ENCODE results near the gene KCNN4. TPM values are rescaled to one million over a fixed set of nuclear protein-coding genes. Genes with fewer than 3 reads are reported as not detected.

Gene KCNN4
- total and polyA plus RNA-seq, 11 donors, result 0.15 to 3.7 (median 0.63) TPM

- Histone ChIP-seq H3K4me1 (no peaks in the 10 kb centered on the region), H3K27ac (no peak overlapping the region), H3K9me3 (no peaks in the 10 kb centered on the region), H3K27me3 (no peaks in the 10 kb centered on the region), H3K4me3 (no peak overlapping the region), H3K36me3 (no peaks in the 10 kb centered on the region)
- TF ChIP-seq, protein P1, sequence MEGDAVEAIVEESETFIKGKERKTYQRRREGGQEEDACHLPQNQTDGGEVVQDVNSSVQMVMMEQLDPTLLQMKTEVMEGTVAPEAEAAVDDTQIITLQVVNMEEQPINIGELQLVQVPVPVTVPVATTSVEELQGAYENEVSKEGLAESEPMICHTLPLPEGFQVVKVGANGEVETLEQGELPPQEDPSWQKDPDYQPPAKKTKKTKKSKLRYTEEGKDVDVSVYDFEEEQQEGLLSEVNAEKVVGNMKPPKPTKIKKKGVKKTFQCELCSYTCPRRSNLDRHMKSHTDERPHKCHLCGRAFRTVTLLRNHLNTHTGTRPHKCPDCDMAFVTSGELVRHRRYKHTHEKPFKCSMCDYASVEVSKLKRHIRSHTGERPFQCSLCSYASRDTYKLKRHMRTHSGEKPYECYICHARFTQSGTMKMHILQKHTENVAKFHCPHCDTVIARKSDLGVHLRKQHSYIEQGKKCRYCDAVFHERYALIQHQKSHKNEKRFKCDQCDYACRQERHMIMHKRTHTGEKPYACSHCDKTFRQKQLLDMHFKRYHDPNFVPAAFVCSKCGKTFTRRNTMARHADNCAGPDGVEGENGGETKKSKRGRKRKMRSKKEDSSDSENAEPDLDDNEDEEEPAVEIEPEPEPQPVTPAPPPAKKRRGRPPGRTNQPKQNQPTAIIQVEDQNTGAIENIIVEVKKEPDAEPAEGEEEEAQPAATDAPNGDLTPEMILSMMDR (IDR thresholded peaks at IDR 0.05), result no peak
- no peak for TF ChIP-seq POLR2A (IDR thresholded peaks at IDR 0.05)
- no peak for DNase-seq
- WGBS, 4 donors, result 91 to 94% (median 92%) methylated on average over 28 to 60 of the region's 60 CpGs
- ATAC-seq, result peak in 1 of 4 donors; percentile 38
- intact Hi-C loops (cut with DNase I), result no loop called here
Measured at GRCh38 chr19:43718627-43719377, 62.0 kb downstream of the KCNN4 start.

Other genes starting within 250 kb of the KCNN4 start
- gene ZNF575, start 247.8 kb downstream of the KCNN4 start, total RNA-seq, result 1 to 10 TPM in 5 of 9 donors, under 1 TPM in 2, not detected in 2; 0.58 to 1.9 (median 1.3) TPM
- under 1 TPM; 0.38 to 0.65 TPM for gene ZNF575, start 247.8 kb downstream of the KCNN4 start, polyA plus RNA-seq
- 10 to 100 TPM; 11.2 to 21.3 (median 16.6) TPM for gene XRCC1, start 205.4 kb downstream of the KCNN4 start, total RNA-seq
- gene XRCC1, start 205.4 kb downstream of the KCNN4 start, polyA plus RNA-seq, result 10 to 100 TPM; 11.3 to 19.3 TPM
- gene PINLYP, start 205.2 kb downstream of the KCNN4 start, total RNA-seq, result 1 to 10 TPM in 5 of 9 donors, under 1 TPM in 3, not detected in 1; 0.76 to 4.3 (median 1.1) TPM
- 1 to 10 TPM; 3.0 to 4.0 TPM for gene PINLYP, start 205.2 kb downstream of the KCNN4 start, polyA plus RNA-seq
- gene IRGQ, start 184.8 kb downstream of the KCNN4 start, total RNA-seq, result 10 to 100 TPM; 21.1 to 36.1 (median 24.9) TPM
- 10 to 100 TPM in 1 of 2 donors, 1 to 10 TPM in 1; 7.4 to 11.9 TPM for gene IRGQ, start 184.8 kb downstream of the KCNN4 start, polyA plus RNA-seq
- 10 to 100 TPM in 7 of 9 donors, 1 to 10 TPM in 2; 9.0 to 17.6 (median 11.8) TPM for gene ZNF576, start 184.4 kb downstream of the KCNN4 start, total RNA-seq
- gene ZNF576, start 184.4 kb downstream of the KCNN4 start, polyA plus RNA-seq, result 10 to 100 TPM in 1 of 2 donors, 1 to 10 TPM in 1; 8.9 to 22.4 TPM
- gene SRRM5, start 168.9 kb downstream of the KCNN4 start, total RNA-seq, result under 1 TPM in 7 of 9 donors, not detected in 2; 0.07 to 0.35 (median 0.16) TPM
- under 1 TPM; 0.15 to 0.80 TPM for gene SRRM5, start 168.9 kb downstream of the KCNN4 start, polyA plus RNA-seq
- gene ZNF428, start 161.3 kb downstream of the KCNN4 start, total RNA-seq, result 10 to 100 TPM; 25.1 to 40.4 (median 31.3) TPM
- gene ZNF428, start 161.3 kb downstream of the KCNN4 start, polyA plus RNA-seq, result 10 to 100 TPM; 29.5 to 64.5 TPM
- gene CADM4, start 141.1 kb downstream of the KCNN4 start, total RNA-seq, result 10 to 100 TPM in 2 of 9 donors, 1 to 10 TPM in 7; 4.6 to 13.2 (median 7.8) TPM
- gene CADM4, start 141.1 kb downstream of the KCNN4 start, polyA plus RNA-seq, result 10 to 100 TPM; 10.7 to 12.2 TPM
- 10 to 100 TPM in 2 of 9 donors, 1 to 10 TPM in 7; 2.3 to 44.1 (median 4.7) TPM for gene PLAUR, start 110.8 kb downstream of the KCNN4 start, total RNA-seq
- 10 to 100 TPM in 1 of 2 donors, 1 to 10 TPM in 1; 4.0 to 17.8 TPM for gene PLAUR, start 110.8 kb downstream of the KCNN4 start, polyA plus RNA-seq
- not detected for gene IRGC, start 64.9 kb downstream of the KCNN4 start, total RNA-seq
- gene IRGC, start 64.9 kb downstream of the KCNN4 start, polyA plus RNA-seq, result not detected
- gene SMG9, start 26.0 kb downstream of the KCNN4 start, total RNA-seq, result 10 to 100 TPM in 6 of 9 donors, 1 to 10 TPM in 3; 5.8 to 27.7 (median 14.6) TPM
- 10 to 100 TPM; 15.6 to 19.9 TPM for gene SMG9, start 26.0 kb downstream of the KCNN4 start, polyA plus RNA-seq
- 1 to 10 TPM in 8 of 9 donors, under 1 TPM in 1; 0.37 to 7.9 (median 1.4) TPM for gene LYPD5, start 21.5 kb upstream of the KCNN4 start, total RNA-seq
- 1 to 10 TPM in 1 of 2 donors, under 1 TPM in 1; 0.34 to 1.9 TPM for gene LYPD5, start 21.5 kb upstream of the KCNN4 start, polyA plus RNA-seq
- gene ZNF283, start 46.3 kb upstream of the KCNN4 start, total RNA-seq, result 10 to 100 TPM in 6 of 9 donors, 1 to 10 TPM in 3; 4.6 to 13.4 (median 11.9) TPM
- gene ZNF283, start 46.3 kb upstream of the KCNN4 start, polyA plus RNA-seq, result 1 to 10 TPM; 4.8 to 5.0 TPM
- 1 to 10 TPM; 2.3 to 7.6 (median 6.1) TPM for gene ZNF404, start 103.0 kb upstream of the KCNN4 start, total RNA-seq
- 10 to 100 TPM in 1 of 2 donors, 1 to 10 TPM in 1; 5.6 to 18.7 TPM for gene ZNF404, start 103.0 kb upstream of the KCNN4 start, polyA plus RNA-seq
- 1 to 10 TPM; 4.0 to 9.9 (median 7.2) TPM for gene ZNF45, start 154.3 kb upstream of the KCNN4 start, total RNA-seq
- gene ZNF45, start 154.3 kb upstream of the KCNN4 start, polyA plus RNA-seq, result 1 to 10 TPM; 2.4 to 5.4 TPM
- gene ZNF221, start 170.3 kb upstream of the KCNN4 start, total RNA-seq, result 1 to 10 TPM; 2.6 to 6.7 (median 3.9) TPM
- gene ZNF221, start 170.3 kb upstream of the KCNN4 start, polyA plus RNA-seq, result 1 to 10 TPM; 2.4 to 2.9 TPM
- 1 to 10 TPM; 4.0 to 7.7 (median 6.6) TPM for gene ZNF155, start 203.2 kb upstream of the KCNN4 start, total RNA-seq
- 1 to 10 TPM; 4.9 to 5.1 TPM for gene ZNF155, start 203.2 kb upstream of the KCNN4 start, polyA plus RNA-seq
- 1 to 10 TPM; 1.7 to 4.3 (median 2.5) TPM for gene ZNF230, start 222.0 kb upstream of the KCNN4 start, total RNA-seq
- gene ZNF230, start 222.0 kb upstream of the KCNN4 start, polyA plus RNA-seq, result 1 to 10 TPM; 1.8 to 1.9 TPM
- gene ZNF222, start 244.4 kb upstream of the KCNN4 start, total RNA-seq, result 1 to 10 TPM; 2.3 to 5.0 (median 3.9) TPM
- 1 to 10 TPM; 2.1 to 7.7 TPM for gene ZNF222, start 244.4 kb upstream of the KCNN4 start, polyA plus RNA-seq

Measured in heart left ventricle (tissue), 16 donors.